ENCODE data around the gene C9orf85. TPM values are rescaled to one million over a fixed set of nuclear protein-coding genes. Genes with fewer than 3 reads are reported as not detected.
A peak's percentile ranks its signal among the peaks of the same experiment; 100 is the strongest.

C9orf85 gene
- total and polyA plus RNA-seq, 2 of the 4 experiments (the other 2 are of a cell fraction), result 4.3 to 8.4 TPM

- BruUV-seq (replicated peaks), result no TSS peak
- no peak overlapping the region for H3K23ac ChIP-seq (ENCODE audit: low read depth, low read length)
- CTCF ChIA-PET, result no interaction called here
- intact Hi-C loops (cut with micrococcal nuclease) (loop anchor here (5.0 kb wide), 1 partner anchor 46 kb away; no protein-coding TSS in a partner anchor), in situ Hi-C loops (cut with MboI; ENCODE audit: low sequenced_read_pairs) (no loop called here), dilution Hi-C loops (cut with HindIII; ENCODE audit: low sequenced_read_pairs, unreplicated experiment) (no loop called here)
- no peak overlapping the region for H4K91ac ChIP-seq (ENCODE audit: insufficient read depth, low read depth, low read length)
- H4K20me1 ChIP-seq (ENCODE audit: insufficient read depth, low read length), result no peaks in the 10 kb centered on the region
- POLR2A ChIA-PET (ENCODE audit: unreplicated experiment), result no interaction called here
- no peak overlapping the region for H2BK120ac ChIP-seq (ENCODE audit: low read depth, low read length)
- H2AFZ ChIP-seq (replicated peaks; ENCODE audit: low read length, poor library complexity), result no peak overlapping the region
- no peak overlapping the region for H3K4ac ChIP-seq (ENCODE audit: low read depth, low read length)
- no CpG with 5 or more reads among the region's 2 CpGs for whole genome bisulfite sequencing, 2 experiments (ENCODE audit: extremely low coverage in 2 of 2, insufficient read length in 1 of 2)
- no peak overlapping the region; the same call in 1 of the 2 replicates for H4K5ac ChIP-seq (ENCODE audit: low read depth, low read length)
- no peak overlapping the region for H2BK20ac ChIP-seq (ENCODE audit: low read depth, low read length)
- H3K27ac ChIP-seq (ENCODE audit: insufficient read depth, low read length), result no peak overlapping the region
- H3K36me3 ChIP-seq (ENCODE audit: control insufficient read depth, insufficient read depth, low read length), result no peaks in the 10 kb centered on the region
- H2AK9ac ChIP-seq (replicated peaks; ENCODE audit: low read depth, low read length, poor library complexity), result no peak overlapping the region
- no peak overlapping the region for H3K9ac ChIP-seq (ENCODE audit: low read depth, low read length)
- TF ChIP-seq MAFK (IDR thresholded peaks at IDR 0.05; ENCODE audit: low read depth, low read length) (peak; percentile 76), RAD21 (IDR thresholded peaks at IDR 0.05; ENCODE audit: low read length) (no peak)
- no peak overlapping the region for H3K56ac ChIP-seq (ENCODE audit: extremely low read depth, insufficient read depth, low read length)
- H3K4me1 ChIP-seq (ENCODE audit: control insufficient read depth, insufficient read depth, low read length), result peaks cover 5% of the 10 kb centered on the region; the same call in 1 of the 2 replicates
- no peak overlapping the region for H3K14ac ChIP-seq (replicated peaks; ENCODE audit: low read depth, low read length)
- no peak overlapping the region for H3K18ac ChIP-seq (ENCODE audit: low read depth, low read length)
- peaks cover 12 to 25% of the 10 kb centered on the region in 2 experiments for H3K79me1 ChIP-seq (ENCODE audit: low read depth in 1 of 2, low read length in 2 of 2)
- ATAC-seq (ENCODE audit: low read depth) (peak; percentile 75), DNase-seq (peak; percentile 60)
- no peak overlapping the region for H3K4me3 ChIP-seq (ENCODE audit: insufficient read depth, low read depth, low read length)
- no peak overlapping the region for H4K8ac ChIP-seq (ENCODE audit: low read depth in 2 of 2, low read length in 2 of 2)
- no peaks in the 10 kb centered on the region for H3K9me3 ChIP-seq (ENCODE audit: control insufficient read depth, insufficient read depth, low read length)
- no peak overlapping the region for H2BK15ac ChIP-seq (ENCODE audit: low read depth, low read length)
- no peaks in the 10 kb centered on the region; the same call in 1 of the 2 replicates for H3K9me1 ChIP-seq (ENCODE audit: insufficient read depth, low read length)
- H2AK5ac ChIP-seq (ENCODE audit: low read depth, low read length), result no peak overlapping the region
- no peaks in the 10 kb centered on the region for H3K27me3 ChIP-seq (ENCODE audit: control insufficient read depth, insufficient read depth, low read length)
- H2BK5ac ChIP-seq (ENCODE audit: low read depth, low read length, poor library complexity, severe bottlenecking), result peak overlapping the region; percentile 70
- H3K4me2 ChIP-seq (ENCODE audit: low read depth, low read length), result peak overlapping the region; percentile 20; the same call in 1 of the 2 replicates
Measured at GRCh38 chr9:71941060-71941568, 29.7 kb downstream of the C9orf85 start.
